Left lung (tissue), 10 donors: ENCODE results near the gene TECPR1. TPM values are rescaled to one million over a fixed set of nuclear protein-coding genes. Genes with fewer than 3 reads are reported as not detected.

Experiments
- ATAC-seq: fragments of 200-7000 bp; cut with Tn5 transposase; one replicate; pipeline ENCODE4 v1.9.1; 2020; ENCODE audit warnings: moderate library complexity
- DNase-seq, 4 donors: peaks; one replicate each; pipeline ENCODE4 v3.0.0-alpha.2; 2013 to 2020
- H3K27ac ChIP-seq, 2 donors: fragments of 200-600 bp; sonication (generic) in 1 of 2; one replicate each; pipeline versions ENCODE4 v1.5.0 to v1.8.0; 2020 to 2021
- H3K27me3 ChIP-seq, 2 donors: fragments of 200-600 bp; sonication (generic) in 1 of 2; one replicate each; pipeline versions ENCODE4 v1.5.0 to v1.8.0; 2020 to 2021
- H3K36me3 ChIP-seq, 2 donors: fragments of 200-600 bp; sonication (generic) in 1 of 2; one replicate each; pipeline versions ENCODE4 v1.5.0 to v1.8.0; 2020 to 2021
- H3K4me1 ChIP-seq, 2 donors: fragments of 200-600 bp; one replicate each; pipeline ENCODE4 v1.8.0; 2021
- H3K4me3 ChIP-seq, 2 donors: fragments of 200-600 bp; sonication (generic) in 1 of 2; one replicate each; pipeline versions ENCODE4 v1.5.0 to v1.8.0; 2020 to 2021; ENCODE audit warnings: mild to moderate bottlenecking in 1 of 2
- H3K9me3 ChIP-seq, 2 donors: fragments of 200-600 bp; sonication (generic) in 1 of 2; one replicate each; pipeline versions ENCODE4 v1.5.0 to v1.8.0; 2020 to 2021
- CTCF ChIP-seq, 2 donors: fragments of 200-600 bp; sonication (generic) in 1 of 2; IDR thresholded peaks; one replicate each; pipeline versions ENCODE4 v1.5.0 to v1.8.0; 2021; ENCODE audit warnings: antibody characterized with exemption in 2 of 2
- intact Hi-C, 2 donors: fragments of 100-400 bp; cut with DNase I; formaldehyde crosslinking; loops; one replicate each; pipeline versions ENCODE4 v1.11.2 to v1.14.2; 2022
- polyA plus RNA-seq, 6 donors: library from polyadenylated mRNA; unstranded; fragments of 120-200 nt; gene quantifications; one replicate each; pipeline ENCODE4 v1.2.1, GENCODE V29; 2013; ENCODE audit not compliant: insufficient read length in 6 of 6
- total RNA-seq, 2 donors: library from RNA; stranded (reverse); fragmentation: NEBNext Ultra II Directional; extraction: Animal tissue kit (Norgen Biotek cat#: 25700); gene quantifications; one replicate each; pipeline ENCODE4 v1.2.1, GENCODE V29; 2021
- donor health status: DM: no; HTN: yes; CAD: no.
- donor health status: DM: no; HTN: no; CAD: no.

TECPR1 gene
- total and polyA plus RNA-seq, 8 donors = 24.5 to 67.4 (median 28.7) TPM

GRCh38 chr7:98249106-98249505, 2.9 kb downstream of the TECPR1 start:
- no peak overlapping the region for H3K4me3 ChIP-seq
- intact Hi-C loops = no loop called here
- ATAC-seq = no peak
- H3K9me3 ChIP-seq = no peaks in the 10 kb centered on the region
- peak in 1 of 4 donors; percentile 12 for DNase-seq
- H3K36me3 ChIP-seq = peaks cover 0 to 27% of the 10 kb centered on the region in 2 donors
- H3K4me1 ChIP-seq = peaks cover 13 to 90% of the 10 kb centered on the region in 2 donors
- TF ChIP-seq CTCF (IDR thresholded peaks at IDR 0.05) = no peak
- no peaks in the 10 kb centered on the region for H3K27me3 ChIP-seq
- peak overlapping the region; percentile 62 to 83 for H3K27ac ChIP-seq

- Histone ChIP-seq H3K27ac (peak overlapping the region; percentile 26 to 83), H3K4me1 (peaks cover 13 to 84% of the 10 kb centered on the region in 2 donors)
- intact Hi-C loops = no loop called here
Measured at GRCh38 chr7:98248156-98248555, 3.9 kb downstream of the TECPR1 start.

GRCh38 chr7:98244871-98245270, 7.2 kb downstream of the TECPR1 start:
- Histone ChIP-seq H3K9me3 (no peaks in the 10 kb centered on the region), H3K27me3 (no peaks in the 10 kb centered on the region), H3K4me1 (peaks cover 0 to 59% of the 10 kb centered on the region in 2 donors), H3K36me3 (peaks cover 0 to 60% of the 10 kb centered on the region in 2 donors), H3K4me3 (no peak overlapping the region), H3K27ac (peak overlapping the region in 1 of 2 donors; percentile 73)
- no peak for TF ChIP-seq CTCF (IDR thresholded peaks at IDR 0.05)
- DNase-seq (no peak), ATAC-seq (no peak)
- intact Hi-C loops = no loop called here

More at GRCh38 chr7:98248156-98248555, 3.9 kb downstream of the TECPR1 start:
- DNase-seq (no peak), ATAC-seq (no peak)
- H3K9me3 ChIP-seq = no peaks in the 10 kb centered on the region
- H3K36me3 ChIP-seq = peaks cover 0 to 36% of the 10 kb centered on the region in 2 donors
- no peak overlapping the region for H3K4me3 ChIP-seq
- no peak for TF ChIP-seq CTCF (IDR thresholded peaks at IDR 0.05)
- H3K27me3 ChIP-seq = no peaks in the 10 kb centered on the region

- ATAC-seq (no peak), DNase-seq (no peak)
- Histone ChIP-seq H3K27me3 (no peaks in the 10 kb centered on the region), H3K27ac (no peak overlapping the region), H3K4me3 (no peak overlapping the region), H3K4me1 (peaks cover 0 to 40% of the 10 kb centered on the region in 2 donors), H3K9me3 (no peaks in the 10 kb centered on the region), H3K36me3 (peaks cover 0 to 76% of the 10 kb centered on the region in 2 donors)
- TF ChIP-seq CTCF (IDR thresholded peaks at IDR 0.05) = no peak
- intact Hi-C loops = no loop called here
Measured at GRCh38 chr7:98242934-98243333, 9.1 kb downstream of the TECPR1 start.

- Histone ChIP-seq H3K9me3 (no peaks in the 10 kb centered on the region), H3K4me3 (no peak overlapping the region), H3K36me3 (peaks cover 0 to 77% of the 10 kb centered on the region in 2 donors), H3K4me1 (peaks cover 0 to 34% of the 10 kb centered on the region in 2 donors), H3K27me3 (no peaks in the 10 kb centered on the region), H3K27ac (no peak overlapping the region)
- intact Hi-C loops = no loop called here
- DNase-seq (no peak), ATAC-seq (no peak)
- TF ChIP-seq CTCF (IDR thresholded peaks at IDR 0.05) = no peak
Measured at GRCh38 chr7:98242342-98242741, 9.7 kb downstream of the TECPR1 start.
